HG03039 (cell line): ENCODE data around the gene APLP2.
"Not testable (repeated sequence)": the region's sequence is repeated elsewhere in the genome, so short reads cannot be mapped to it uniquely, and the experiment has no call there.

Experiments used
- ATAC-seq: cut with Tn5 transposase; IDR thresholded peaks from one replicate; pipeline ENCODE4 v1.9.1; 2021; ENCODE audit warnings: mild to moderate bottlenecking, moderate library complexity; ENCODE audit not compliant: unreplicated experiment

Gene APLP2

DNA sequence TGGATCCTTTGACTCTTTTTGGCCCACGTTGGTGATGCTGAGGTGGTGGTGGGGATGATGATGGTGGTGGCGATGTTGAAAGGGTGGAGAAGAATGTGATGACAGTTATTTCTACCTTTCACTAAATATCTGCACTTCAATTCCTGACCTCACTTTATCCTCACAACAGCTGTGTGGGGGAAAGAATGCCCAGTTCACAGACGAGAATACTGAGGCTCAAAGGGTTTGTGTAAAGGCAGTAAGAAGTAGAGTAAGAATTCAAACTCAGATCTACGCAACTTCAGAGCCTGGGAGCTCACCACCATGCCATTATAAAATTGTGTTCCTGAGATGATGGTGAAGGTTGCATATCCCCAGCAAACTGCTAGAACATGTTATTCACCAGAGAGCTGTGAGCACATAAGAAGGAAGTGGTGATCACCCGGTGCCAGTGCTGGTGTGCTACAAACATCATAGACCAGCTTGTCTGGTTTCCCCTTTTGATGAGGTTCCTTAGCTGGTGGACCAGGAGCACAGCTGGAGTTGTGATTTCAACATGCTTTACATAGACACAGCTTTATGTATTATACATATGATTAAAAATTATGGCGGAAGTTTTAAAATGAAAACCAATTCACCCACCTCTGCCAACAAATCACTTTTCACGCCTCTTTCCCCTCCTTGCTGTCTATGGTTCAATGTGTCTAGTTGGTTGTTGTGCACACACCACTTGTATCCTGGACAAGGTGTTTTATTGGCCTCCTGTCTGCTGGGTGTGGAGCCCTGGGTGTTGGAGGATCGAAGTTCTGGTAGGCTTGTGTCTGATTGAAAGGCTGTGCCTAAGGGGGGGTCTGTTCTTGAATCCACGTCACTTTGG lies 96.1 kb downstream of the APLP2 start:
- no peak for ATAC-seq

DNA sequence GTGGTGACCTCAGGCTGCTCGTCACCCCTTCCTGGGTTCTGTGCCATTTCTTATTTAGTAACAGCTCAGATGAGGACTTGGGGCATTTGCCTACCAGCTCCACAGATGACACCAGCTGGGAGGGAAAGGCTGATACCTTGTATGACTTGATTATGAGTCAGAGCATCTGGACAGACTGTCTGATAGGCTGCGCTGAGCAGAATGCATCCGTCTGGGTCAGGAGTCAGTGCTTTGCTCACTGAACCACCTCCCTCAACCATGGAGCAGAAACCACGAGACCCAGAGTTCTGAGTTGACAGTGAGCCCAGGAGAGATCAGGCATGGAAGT lies 96.7 kb downstream of the APLP2 start:
- ATAC-seq: no peak

DNA sequence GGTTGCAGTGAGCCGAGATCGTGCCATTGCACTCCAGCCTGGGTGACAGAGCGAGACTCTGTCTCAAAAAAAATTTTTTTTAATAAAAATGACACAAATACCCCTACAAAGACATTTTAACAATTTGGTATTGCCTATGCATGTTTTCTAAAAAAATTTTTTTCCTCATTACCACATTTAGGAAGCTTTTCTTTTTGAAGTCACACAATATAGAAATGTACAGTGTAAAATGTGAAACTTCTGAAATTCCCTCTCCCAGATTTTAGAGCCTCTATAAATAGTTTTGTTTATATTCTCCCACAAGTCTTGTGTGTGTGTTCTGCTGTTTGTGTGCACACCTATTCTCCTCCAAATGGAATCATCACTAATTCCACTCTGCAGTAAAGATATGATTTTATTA lies 97.5 kb downstream of the APLP2 start:
- no peak for ATAC-seq

DNA sequence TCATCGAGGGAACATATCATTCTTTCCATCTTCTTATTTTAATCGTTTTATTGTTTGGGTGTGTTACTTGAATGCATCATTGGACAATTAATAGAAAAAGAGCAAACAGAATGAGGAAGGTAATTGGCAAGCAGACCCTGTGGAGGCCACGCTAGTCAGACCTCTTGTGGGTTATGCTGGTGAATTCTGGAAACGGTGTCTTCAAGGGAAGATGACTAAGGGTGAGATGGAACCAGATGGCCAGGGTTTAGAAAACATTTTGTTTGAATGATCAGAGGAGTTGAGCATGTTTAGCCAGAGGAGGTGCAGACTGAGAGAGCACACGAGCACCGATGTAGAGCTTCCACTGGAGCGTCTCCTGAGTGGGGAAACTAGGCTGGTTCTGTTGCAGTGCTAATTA lies 98.4 kb downstream of the APLP2 start:
- no peak for ATAC-seq

DNA sequence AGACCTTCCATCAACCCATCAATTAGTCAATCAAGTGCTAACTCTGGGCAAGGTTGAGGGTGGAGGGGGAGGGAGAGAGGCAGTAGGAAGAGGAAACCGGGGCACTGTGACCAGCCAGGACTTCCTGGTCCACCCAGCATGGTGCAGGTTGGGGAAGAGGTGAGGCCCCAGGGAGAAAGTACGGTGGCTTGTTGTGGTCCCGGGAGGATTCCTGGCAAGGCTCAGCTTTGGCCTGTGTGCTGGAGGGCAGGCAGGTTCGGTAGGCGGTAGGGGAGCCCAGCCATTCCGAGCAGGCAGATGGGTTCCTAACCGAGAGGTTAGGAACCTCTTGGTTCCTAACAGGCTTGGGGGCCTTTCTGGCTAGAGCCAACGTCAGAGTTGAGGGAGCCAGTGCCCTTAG lies 100.7 kb downstream of the APLP2 start:
- ATAC-seq: no peak

DNA sequence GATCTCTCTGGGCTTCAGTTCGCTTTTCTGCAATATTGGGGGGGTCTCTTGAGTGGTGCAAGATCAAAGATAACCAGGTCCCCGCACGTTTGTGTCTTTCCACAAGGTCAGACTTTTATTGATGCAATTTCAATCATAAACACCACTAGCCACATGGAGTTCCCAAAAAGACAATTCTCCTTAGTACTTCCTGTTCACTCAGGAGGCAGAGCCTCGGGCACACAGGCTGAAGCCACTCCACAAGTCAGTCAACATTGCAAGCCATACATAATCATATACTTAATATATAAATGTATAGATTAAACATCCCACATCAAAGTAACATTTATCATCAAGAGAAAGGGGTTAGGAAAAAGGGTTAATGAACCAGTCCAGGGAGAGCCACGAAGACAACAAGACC lies 101.8 kb downstream of the APLP2 start:
- no peak for ATAC-seq

DNA sequence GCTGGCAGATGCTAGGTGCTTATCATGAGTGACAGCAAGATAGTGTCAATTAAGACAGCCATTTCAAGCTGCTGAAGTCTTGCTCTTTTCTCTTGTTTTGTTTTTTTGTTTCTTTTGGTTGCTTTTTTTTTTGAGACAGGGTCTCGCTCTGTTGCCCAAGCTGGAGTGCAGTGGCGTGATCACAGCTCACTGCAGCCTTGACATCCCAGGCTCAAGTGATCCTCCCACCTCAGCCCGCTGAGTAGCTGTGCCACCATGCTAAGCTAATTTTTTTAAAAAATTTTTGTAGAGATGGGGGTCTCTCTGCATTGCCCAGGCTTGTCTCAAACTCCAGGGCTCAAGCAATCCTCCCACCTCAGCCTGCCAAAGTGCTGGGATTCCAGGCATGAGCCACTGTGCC lies 102.3 kb downstream of the APLP2 start:
- ATAC-seq: not testable (repeated sequence)

DNA sequence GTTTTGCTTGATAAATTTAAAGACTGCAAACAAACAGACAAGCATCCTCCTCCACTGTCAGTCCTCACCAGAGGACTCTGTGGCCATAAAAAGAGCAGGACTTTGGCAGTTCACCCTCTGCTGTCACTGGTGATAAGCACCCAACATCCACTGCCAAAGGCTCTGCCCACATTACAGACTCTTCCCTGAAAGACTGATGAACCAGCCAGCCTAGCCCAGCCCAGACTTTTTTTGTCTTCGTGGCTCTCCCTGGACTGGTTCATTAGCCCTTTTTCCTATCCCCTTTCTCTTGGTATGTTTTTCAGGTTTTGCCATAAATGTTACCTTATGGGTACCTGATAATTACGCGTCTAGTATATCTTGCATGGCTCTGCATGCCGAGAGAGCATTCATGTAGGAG lies 104.9 kb downstream of the APLP2 start:
- ATAC-seq: no peak

DNA sequence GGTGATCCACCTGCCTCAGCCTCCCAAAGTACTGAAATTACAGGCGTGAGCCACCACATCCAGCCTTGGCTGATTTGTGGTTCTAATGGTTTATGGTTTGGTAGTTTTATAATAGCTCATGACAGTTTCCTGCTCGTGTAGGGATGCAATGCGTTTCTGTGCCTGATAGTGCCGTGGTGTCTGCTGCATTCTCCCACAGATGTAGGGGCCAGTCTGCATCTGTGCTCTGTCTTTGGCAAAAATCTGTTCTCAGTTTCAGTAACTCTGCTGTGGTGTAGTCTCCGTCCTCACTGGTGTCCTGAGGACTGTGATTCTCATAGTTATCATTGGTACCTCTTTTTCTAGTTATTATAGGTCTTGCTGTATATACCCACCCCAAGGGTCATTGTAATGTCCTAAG lies 106.2 kb downstream of the APLP2 start:
- no peak for ATAC-seq

DNA sequence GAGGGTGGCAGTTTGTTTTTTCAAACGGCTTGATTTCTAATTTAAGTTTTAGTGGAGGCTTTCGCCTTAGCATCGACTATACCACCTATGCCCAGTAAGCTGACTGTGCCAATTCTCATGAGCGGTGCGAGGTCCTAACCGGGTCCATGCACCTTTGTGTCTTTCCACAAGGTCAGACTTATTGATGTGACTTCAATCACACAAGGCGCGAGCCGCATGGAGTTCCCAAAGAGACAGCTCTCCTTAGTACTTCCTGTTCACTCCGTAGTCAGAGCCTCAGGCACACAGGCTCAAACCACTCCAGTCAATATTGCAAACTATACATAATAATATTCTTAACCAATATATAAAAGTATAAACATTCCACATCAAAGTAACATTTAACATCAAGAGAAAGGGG lies 108.1 kb downstream of the APLP2 start:
- ATAC-seq: no peak

DNA sequence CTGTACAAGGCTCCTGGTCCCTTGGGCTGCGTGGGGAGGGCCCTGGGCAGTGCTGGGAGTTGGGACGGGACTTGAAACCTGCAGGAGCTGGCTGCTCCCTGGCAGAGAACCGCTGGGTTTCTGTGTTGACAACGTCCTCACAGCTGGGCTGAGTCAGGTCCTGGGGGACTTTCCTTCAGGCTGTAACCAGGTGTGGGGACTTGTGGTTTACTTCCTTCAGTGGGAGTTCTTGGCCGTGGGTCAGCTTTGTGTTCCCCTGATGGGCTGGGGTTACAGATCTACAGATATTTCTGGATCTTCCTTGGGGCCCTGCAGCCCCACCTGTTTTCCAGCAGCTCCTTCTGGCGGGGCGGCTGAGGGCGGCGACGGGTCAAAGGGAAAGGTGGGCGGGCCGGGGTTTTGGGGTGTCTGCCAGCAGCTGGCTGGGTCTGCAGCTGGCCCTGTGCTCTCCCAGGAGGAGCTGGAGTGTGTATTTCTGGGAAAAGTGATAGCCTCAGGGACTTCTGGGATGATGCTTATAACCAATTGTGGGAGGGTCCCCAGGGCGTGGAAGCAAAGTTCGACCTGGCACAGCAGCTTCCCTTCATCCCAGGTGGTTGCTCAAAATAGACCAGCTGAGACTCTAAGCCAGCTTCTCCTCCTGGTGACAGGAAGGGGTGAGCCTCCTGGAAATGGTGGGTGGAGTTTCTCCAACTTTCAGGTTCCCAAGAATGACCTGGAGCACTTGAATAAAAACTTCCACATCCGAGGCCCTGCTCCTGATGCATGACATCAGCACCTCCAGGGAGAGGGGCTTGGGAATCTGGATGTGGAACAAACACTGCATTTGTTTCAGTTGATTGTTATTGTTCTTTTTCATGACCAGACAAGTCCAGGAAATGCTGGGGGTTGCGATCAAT lies 109.0 kb downstream of the APLP2 start:
- no peak for ATAC-seq

DNA sequence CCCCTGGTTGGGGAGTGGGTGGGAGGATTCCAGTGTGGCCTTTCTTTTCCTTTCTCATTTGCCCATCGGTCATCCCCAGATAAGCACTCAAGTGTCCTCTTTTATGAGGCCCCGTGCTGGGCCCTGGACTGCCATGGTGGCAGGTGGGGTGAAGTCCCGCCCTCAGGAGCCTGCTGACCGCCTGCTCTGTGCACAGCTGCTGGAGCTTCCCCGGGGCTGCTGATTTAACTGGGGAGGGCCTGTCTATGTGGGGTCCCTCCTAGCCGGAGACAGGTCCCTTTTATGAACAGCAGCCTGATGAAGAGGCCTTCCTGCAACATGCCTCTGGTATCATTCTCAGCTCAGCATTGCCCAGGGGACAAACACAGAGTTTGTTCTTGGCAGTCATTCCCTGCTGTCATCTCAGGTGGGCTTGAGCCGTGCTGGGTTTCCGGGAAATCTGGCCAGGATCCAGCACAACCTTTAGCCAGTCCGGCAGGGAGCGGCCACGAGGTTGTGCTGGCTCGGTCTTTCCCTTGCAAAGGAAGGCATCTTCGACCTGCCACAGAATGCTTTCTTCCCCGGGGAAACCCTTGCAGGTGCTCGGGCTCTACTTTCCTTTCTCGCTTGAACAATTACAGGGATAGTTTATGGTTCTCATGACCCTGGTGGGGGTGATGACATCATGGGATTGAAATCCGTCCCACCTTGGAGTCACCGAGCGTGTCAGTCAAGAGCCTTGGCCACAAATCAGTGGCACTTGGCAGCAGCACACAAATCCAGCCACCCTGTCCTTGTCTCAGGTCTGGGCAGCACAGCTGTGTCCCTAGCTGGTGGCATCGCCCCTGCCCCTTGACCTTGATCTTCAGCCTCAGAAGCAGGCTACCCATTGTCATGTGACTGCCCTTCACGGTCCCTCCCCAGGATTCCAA lies 110.0 kb downstream of the APLP2 start:
- no peak for ATAC-seq

DNA sequence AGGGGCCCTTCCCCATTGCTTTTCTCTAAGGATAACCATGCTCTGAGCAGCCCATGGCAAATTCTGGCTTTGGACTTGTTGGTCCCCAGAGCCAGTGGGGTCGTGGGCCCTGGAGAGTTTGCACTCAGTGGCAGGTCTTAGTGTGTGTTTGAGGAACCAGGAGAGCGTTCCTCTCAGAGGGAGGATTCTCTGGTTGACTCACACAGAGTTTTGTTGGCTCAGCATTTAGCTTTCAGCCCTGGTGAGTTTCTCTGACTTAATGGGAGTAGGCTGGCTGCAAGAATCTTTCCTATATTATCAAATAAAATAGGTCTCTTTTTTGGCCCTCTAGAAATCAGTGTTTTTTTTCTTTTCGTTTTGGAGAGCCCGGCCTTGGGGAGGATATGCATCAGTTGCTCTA lies 110.8 kb downstream of the APLP2 start:
- ATAC-seq: peak; percentile 69

DNA sequence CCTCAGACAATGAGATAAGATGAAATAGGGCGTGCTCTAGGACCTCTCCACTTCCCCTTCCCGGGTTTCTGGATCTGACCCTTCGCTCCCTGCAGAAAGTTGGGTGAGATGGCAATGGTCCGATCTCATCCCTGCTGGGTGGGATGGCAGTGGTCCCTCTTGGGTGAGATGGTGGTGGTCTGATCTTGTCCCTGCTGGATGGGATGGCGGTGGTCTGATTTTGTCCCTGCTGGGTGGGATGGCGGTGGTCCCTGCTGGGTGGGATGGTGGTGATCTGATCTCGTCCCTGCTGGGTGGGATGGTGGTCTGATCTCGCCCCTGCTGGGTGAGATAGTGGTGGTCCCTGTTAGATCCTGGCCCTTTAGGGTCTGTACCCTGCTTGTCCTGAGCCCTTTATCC lies 111.2 kb downstream of the APLP2 start:
- peak; percentile 14 for ATAC-seq

DNA sequence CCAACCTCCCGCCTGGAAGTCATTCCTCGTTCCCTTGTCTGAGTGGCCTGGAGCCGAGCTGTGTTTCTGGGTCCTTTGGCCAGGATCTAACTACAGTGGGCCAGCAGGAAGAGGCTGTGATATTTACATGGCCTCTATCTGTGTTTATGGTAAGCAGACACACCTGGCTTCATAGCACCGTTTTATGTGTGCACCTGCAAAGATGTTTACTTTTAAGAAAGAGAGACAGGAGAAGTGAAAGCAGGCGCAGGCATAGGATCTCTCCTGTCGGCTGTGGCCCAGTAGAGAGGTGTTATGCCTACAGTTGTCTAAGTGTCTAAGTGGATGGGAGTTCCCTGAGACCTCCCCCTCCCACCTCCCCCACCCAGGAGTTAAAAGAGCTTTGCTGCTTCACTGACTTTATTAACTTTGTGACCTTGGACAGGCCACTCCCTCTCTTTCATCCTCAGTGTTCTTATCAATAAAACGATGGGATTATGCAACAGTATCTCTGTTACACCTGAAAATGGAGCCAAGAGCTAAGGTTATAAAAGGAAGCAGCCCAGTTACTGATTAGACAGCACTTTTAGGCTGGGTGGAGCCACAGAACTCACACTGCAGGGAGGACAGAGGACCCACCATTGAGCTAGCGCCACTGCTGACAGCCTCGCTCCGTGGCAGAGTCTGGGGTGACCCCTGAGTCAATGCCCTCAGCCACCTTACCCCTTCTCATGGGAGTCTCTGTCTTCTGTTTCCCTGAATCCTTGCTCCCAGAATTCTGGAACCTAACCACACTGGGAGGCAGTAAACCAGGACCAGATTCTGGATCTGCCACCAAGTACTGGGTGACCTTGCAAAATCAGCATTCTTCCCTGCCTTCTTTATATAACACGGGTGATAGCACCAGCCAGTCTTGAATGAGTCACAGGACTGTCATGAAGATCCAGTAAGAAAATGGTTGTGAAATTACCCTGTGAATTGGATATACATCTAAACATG lies 111.9 kb downstream of the APLP2 start:
- no peak for ATAC-seq

DNA sequence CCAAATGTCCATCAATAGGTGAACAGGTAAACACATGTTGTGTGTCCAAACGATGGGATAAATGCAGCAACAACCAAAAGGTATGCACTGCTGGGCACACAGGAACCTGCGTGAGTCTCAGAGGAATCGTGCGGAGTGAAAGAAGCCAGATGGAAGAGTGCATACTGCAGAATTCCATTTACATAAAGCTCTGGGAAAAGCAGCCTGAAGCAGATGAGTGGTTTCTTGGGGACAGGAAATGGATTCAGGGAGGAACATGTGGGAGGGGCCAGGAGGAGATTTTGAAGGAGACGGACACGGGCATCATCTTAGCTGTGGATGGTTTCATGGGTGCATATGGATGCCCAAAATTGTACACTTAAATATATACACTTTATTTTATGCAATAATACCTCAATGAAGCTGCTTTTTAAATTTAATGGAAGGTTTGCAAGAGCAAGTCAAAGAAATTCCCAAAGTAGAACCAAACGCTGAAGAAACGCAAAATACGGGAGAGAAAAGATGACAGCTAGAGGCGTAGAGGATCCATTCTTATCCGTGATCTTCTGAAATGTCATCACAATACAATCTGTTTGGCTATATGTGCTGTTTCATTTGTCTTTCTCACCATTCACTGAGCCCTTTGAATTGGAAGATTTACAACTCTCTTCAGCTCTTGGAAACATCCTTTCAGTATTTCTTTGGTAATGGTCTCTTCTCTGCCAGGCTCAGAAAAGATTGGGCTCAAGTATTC lies 114.3 kb downstream of the APLP2 start:
- ATAC-seq: no peak

DNA sequence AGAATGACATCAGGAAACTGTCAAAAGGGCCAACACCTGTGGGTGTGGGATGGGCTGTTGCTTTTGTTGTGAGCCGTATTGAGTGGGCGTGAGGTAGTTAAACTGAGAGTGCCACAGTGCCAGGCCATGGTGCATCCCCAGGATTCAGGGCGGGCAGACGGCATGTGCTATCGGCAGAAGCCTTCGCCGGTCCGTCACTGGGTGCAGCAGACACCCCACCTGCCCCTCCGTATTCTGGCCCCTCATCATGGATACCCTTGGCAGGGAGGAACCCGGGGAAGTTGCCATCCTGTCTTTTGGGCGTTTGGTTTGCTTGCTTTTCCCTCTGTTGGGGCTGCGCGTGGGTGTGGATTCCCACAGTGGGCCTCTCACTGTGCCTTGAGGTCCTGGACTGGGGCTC lies 117.4 kb downstream of the APLP2 start:
- ATAC-seq: no peak

DNA sequence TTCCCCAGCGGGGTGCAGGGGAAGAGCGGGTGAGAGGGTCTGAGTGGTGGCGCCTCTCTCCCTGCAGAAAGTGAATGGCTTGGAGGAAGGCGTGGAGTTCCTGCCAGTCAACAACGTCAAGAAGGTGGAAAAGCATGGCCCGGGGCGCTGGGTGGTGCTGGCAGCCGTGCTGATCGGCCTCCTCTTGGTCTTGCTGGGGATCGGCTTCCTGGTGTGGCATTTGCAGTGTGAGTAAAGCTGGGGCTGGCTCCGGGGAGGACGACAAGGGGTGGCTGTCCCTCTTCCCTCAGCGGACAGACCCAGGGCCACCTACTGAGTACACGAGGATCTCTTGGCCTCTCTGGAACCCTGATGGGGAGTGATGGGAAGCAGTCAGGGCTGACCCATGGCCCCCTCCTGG lies 118.4 kb downstream of the APLP2 start:
- ATAC-seq: no peak

DNA sequence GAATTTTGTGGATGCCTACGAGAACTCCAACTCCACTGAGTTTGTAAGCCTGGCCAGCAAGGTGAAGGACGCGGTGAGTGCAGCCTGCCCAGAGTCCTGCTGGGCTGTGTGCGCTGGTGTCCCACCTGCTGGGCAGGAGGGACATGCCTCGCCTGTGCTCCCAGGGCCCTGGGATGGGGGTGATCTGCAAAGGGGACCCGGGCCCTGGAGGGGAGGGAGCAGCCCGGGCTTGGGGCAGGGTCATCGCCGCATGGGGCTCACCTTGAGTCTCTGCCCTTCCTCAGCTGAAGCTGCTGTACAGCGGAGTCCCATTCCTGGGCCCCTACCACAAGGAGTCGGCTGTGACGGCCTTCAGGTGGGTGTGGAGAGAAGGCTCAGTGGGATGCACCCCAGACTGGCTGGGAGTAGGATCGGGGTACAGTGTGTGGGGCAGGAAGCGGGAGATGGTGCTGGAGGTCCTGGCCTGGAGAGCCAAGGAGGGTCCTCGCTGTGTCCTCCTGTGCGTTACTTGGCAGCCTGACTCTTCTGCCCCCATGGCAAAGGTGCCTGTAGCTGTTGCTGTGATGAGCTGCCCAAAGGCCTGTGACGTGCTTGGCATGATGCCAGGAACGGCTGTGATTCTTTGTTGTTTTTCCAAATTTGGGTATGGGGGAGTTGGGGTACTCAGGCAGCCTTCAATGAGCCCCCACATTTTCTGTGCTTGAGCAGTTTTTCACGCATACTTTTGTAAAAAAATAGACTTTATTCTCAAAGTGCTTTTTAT lies 119.1 kb downstream of the APLP2 start:
- no peak for ATAC-seq
